Thymus (tissue), 11 donors: ENCODE results near the gene PRSS48. TPM values are rescaled to one million over a fixed set of nuclear protein-coding genes. Genes with fewer than 3 reads are reported as not detected.
"Not testable (repeated sequence)": the region's sequence is repeated elsewhere in the genome, so short reads cannot be mapped to it uniquely, and the experiment has no call there.

Experiments
- DNase-seq, 9 donors: peaks; one replicate each; pipeline ENCODE4 v3.0.0-alpha.2; 2013; ENCODE audit warnings: low spot score in 9 of 9, low read depth in 6 of 9, missing footprints in 1 of 9
- H3K27ac ChIP-seq, 2 donors: one replicate each; pipeline ENCODE4 v1.5.1; 2013; ENCODE audit warnings: control low read depth in 1 of 2, low read depth in 1 of 2, low read length in 1 of 2, mild to moderate bottlenecking in 1 of 2, moderate library complexity in 1 of 2
- H3K27me3 ChIP-seq, 2 donors: one replicate each; pipeline ENCODE4 v1.5.1; 2013; ENCODE audit warnings: low read length in 1 of 2; ENCODE audit not compliant: control insufficient read depth in 2 of 2, insufficient read depth in 1 of 2
- H3K36me3 ChIP-seq, 2 donors: one replicate each; pipeline ENCODE4 v1.5.1; 2013; ENCODE audit warnings: low read length in 1 of 2, mild to moderate bottlenecking in 1 of 2, moderate library complexity in 1 of 2; ENCODE audit not compliant: control insufficient read depth in 2 of 2, insufficient read depth in 2 of 2
- H3K4me1 ChIP-seq, 2 donors: one replicate each; pipeline ENCODE4 v1.5.1; 2013; ENCODE audit warnings: low read length in 2 of 2; ENCODE audit not compliant: control insufficient read depth in 2 of 2, insufficient read depth in 2 of 2
- H3K4me3 ChIP-seq, 2 donors: one replicate each; pipeline ENCODE4 v1.5.1; 2013; ENCODE audit warnings: low read length in 2 of 2, control low read depth in 1 of 2, mild to moderate bottlenecking in 1 of 2
- H3K9me3 ChIP-seq, 2 donors: one replicate each; pipeline ENCODE4 v1.5.1; 2013; ENCODE audit warnings: low read length in 1 of 2, mild to moderate bottlenecking in 1 of 2; ENCODE audit not compliant: control insufficient read depth in 2 of 2, insufficient read depth in 1 of 2
- WGBS: extraction: QIAGEN DNeasy Blood & Tissue Kit; methylation state at CpG from one replicate; pipeline ENCODE4 v1.1.7; 2013; 5-methylcytosine and 5-hydroxymethylcytosine counted together
- polyA plus RNA-seq: library from polyadenylated mRNA; stranded (reverse); fragments of 200-250 nt; gene quantifications from one replicate; pipeline ENCODE4 v1.2.3, GENCODE V29; 2013
- total RNA-seq: library from RNA; stranded (reverse); fragments of 120-200 nt; gene quantifications from one replicate; pipeline ENCODE4 v1.2.4, GENCODE V29; 2013
- donor health status: healthy.

Gene PRSS48
- total and polyA plus RNA-seq, 2 donors = 0.07 TPM; not detected in 1

DNA sequence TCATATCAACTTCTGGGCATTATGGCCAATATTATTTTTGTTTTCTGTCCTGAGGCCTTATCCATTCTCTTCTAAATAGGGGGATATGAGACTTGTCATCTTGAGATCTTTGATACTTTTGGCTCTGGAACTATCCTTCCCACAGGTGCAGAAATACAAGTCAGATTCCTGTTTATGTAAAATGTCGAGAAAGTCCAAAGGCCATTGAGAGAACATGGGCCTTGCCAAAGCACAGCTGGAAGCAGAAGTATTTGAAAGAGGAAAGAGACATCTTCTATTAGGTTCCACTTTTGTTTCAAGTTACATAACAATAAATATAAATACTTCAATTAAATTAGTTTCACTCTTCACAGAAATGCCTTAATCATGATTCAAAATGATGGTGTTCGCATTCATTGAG is 20.8 kb upstream of the PRSS48 start:
- Histone ChIP-seq H3K4me3 (no peak overlapping the region), H3K36me3 (no peaks in the 10 kb centered on the region), H3K4me1 (no peaks in the 10 kb centered on the region), H3K9me3 (no peaks in the 10 kb centered on the region), H3K27ac (no peak overlapping the region), H3K27me3 (no peaks in the 10 kb centered on the region)
- 92% methylated on average over 2 of the region's 2 CpGs for WGBS
- no peak for DNase-seq

DNA sequence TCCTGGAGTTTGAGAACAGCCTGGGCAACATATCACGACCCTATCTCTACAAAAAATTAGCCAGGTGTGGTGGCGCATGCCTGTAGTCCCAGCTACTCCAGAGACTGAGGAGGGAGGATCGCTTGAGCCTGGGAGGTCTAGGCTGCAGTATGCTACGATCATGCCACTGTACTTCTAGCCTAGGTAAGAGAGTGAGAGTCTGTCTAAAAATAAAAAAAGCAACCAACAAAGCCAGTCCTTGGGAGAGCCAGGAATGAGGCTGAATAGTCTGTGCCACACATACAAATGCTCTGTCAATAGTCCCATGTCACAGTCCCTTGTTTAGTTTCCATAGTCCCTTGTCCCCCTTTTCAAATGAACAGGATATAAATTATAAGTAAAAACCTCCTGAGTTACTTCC is 19.3 kb upstream of the PRSS48 start:
- no peak overlapping the region for H3K4me3 ChIP-seq
- no peaks in the 10 kb centered on the region for H3K27me3 ChIP-seq
- no peak overlapping the region for H3K27ac ChIP-seq
- H3K4me1 ChIP-seq = no peaks in the 10 kb centered on the region
- 94% methylated on average over 4 of the region's 4 CpGs for WGBS
- H3K36me3 ChIP-seq = no peaks in the 10 kb centered on the region
- no peak for DNase-seq
- no peaks in the 10 kb centered on the region for H3K9me3 ChIP-seq

DNA sequence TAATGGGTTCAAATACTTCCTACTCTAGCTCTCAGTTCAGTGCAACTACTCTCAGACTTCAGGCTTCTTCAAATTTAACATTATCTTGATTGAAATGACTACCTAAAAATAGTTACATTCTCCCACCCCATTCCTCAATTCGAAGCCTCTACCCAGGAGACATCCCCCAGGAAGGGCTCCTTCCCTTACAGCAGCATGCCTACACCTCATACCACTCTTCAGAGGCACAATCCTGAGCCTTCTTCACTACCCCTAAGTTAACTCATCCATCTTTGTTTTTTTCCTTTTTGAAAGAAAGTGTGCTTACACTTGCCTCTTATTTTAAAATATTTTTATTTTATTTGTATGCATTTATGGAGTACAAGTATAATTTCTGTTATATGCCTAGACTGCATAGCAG is 17.2 kb upstream of the PRSS48 start:
- H3K4me3 ChIP-seq = no peak overlapping the region
- H3K27me3 ChIP-seq = no peaks in the 10 kb centered on the region
- H3K27ac ChIP-seq = no peak overlapping the region
- no peaks in the 10 kb centered on the region for H3K4me1 ChIP-seq
- H3K9me3 ChIP-seq = peaks cover 0 to 3% of the 10 kb centered on the region in 2 donors
- no peaks in the 10 kb centered on the region for H3K36me3 ChIP-seq
- no peak for DNase-seq
- 93% methylated on average over 1 of the region's 1 CpG for WGBS

GRCh38 chr4:151260526-151260925 is 16.4 kb upstream of the PRSS48 start:
- no peak overlapping the region for H3K27ac ChIP-seq
- H3K4me1 ChIP-seq = no peaks in the 10 kb centered on the region
- no peaks in the 10 kb centered on the region for H3K27me3 ChIP-seq
- 98% methylated on average over 2 of the region's 2 CpGs for WGBS
- no peak overlapping the region for H3K4me3 ChIP-seq
- H3K9me3 ChIP-seq = peaks cover 0 to 3% of the 10 kb centered on the region in 2 donors
- DNase-seq = no peak
- H3K36me3 ChIP-seq = no peaks in the 10 kb centered on the region

DNA sequence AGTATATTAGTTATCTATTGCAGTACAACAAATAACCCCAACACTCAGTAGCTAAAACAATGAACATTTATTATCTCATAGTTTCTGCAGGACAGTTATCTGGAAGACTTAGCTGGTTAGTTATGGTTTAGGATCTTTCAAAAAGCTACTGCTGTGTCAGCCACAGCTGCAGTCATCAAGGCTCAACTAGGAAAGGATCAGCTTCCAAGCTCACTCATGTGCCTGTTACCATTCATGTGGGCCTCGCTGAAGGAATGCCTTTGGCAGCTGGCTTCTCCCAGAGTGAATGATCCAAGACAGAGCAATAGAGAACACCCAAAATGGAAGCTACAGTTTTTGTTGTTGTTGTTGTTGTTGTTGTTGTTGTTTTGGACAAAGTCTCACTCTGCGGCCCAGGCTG is 13.5 kb upstream of the PRSS48 start:
- no peaks in the 10 kb centered on the region for H3K27me3 ChIP-seq
- no peaks in the 10 kb centered on the region for H3K4me1 ChIP-seq
- no peak overlapping the region for H3K27ac ChIP-seq
- H3K36me3 ChIP-seq = no peaks in the 10 kb centered on the region
- H3K4me3 ChIP-seq = no peak overlapping the region
- 100% methylated on average over 2 of the region's 2 CpGs for WGBS
- no peak for DNase-seq
- H3K9me3 ChIP-seq = peaks cover 0 to 3% of the 10 kb centered on the region in 2 donors

- Histone ChIP-seq H3K4me1 (no peaks in the 10 kb centered on the region), H3K36me3 (no peaks in the 10 kb centered on the region), H3K27me3 (no peaks in the 10 kb centered on the region), H3K9me3 (peaks cover 0 to 3% of the 10 kb centered on the region in 2 donors), H3K27ac (no peak overlapping the region), H3K4me3 (no peak overlapping the region)
- no peak for DNase-seq
- 96% methylated on average over 1 of the region's 1 CpG for WGBS
These were observed 10.5 kb upstream of the PRSS48 start for GRCh38 chr4:151266497-151266896.

DNA sequence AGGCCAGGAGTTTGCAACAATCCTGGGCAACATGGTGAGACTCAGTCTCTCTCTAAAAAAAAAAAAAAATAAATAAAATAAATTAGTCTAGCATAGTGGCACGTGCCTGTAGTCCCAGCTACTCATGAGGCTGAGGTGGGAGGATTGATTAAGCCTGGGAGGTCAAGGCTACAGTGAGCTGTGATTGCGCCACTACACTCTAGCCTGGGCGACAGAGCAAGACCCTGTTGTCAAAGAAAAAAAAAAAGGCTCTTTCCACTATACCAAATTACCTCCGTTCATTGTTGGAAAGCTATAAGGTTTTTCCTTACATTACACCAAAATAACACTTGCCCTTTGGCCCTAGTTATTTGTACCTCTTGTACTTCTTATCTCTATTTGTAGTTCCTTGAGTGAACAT is 9.9 kb upstream of the PRSS48 start:
- H3K27me3 ChIP-seq = no peaks in the 10 kb centered on the region
- 96% methylated on average over 4 of the region's 4 CpGs for WGBS
- H3K27ac ChIP-seq = no peak overlapping the region
- H3K9me3 ChIP-seq = peaks cover 0 to 3% of the 10 kb centered on the region in 2 donors
- H3K4me3 ChIP-seq = no peak overlapping the region
- no peaks in the 10 kb centered on the region for H3K36me3 ChIP-seq
- no peak for DNase-seq
- no peaks in the 10 kb centered on the region for H3K4me1 ChIP-seq

- DNase-seq = no peak
- WGBS = 85% methylated on average over 7 of the region's 7 CpGs
- H3K27ac ChIP-seq = no peak overlapping the region
These were observed 9.0 kb upstream of the PRSS48 start for GRCh38 chr4:151267822-151268535.

GRCh38 chr4:151268905-151269304 is 8.1 kb upstream of the PRSS48 start:
- not testable (repeated sequence) for H3K4me1 ChIP-seq, H3K27me3 ChIP-seq, H3K27ac ChIP-seq

More at GRCh38 chr4:151267822-151268535, 9.0 kb upstream of the PRSS48 start:
- Histone ChIP-seq H3K9me3 (peaks cover 0 to 3% of the 10 kb centered on the region in 2 donors), H3K27me3 (no peaks in the 10 kb centered on the region), H3K36me3 (no peaks in the 10 kb centered on the region), H3K4me1 (no peaks in the 10 kb centered on the region), H3K4me3 (no peak overlapping the region)

More at GRCh38 chr4:151268905-151269304, 8.1 kb upstream of the PRSS48 start:
- not testable (repeated sequence) for H3K9me3 ChIP-seq, H3K36me3 ChIP-seq, DNase-seq, H3K4me3 ChIP-seq
